ENCODE measurements around the gene OR11H6.
"Not testable (repeated sequence)": the region's sequence is repeated elsewhere in the genome, so short reads cannot be mapped to it uniquely, and the experiment has no call there.

OR11H6 gene

DNA sequence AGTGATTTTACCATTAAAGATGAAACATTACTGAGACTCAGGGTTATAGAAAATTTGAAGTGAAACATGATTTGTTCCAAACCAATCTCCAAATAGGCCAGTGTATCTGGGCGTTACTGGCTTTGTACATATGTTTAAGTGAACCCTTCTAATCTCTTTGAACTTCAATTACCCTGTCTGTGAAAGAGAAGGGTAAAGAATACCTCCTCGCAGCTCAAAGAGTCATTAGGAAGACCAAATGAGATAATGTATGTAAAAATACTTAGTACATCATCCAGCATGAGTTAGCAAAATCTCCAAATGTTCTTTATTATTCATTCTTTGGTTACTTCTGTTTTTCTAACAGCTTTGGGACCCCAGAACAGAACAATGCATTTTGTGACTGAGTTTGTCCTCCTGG, at the start of gene OR11H6:
Gene OR11H6, plus strand, starts transcription at position 301 of the 400 bp plus-strand sequence. Its CDS starts 0 bp downstream, at position 301.
- no peak for DNase-seq (ENCODE audit: low spot score)

DNA sequence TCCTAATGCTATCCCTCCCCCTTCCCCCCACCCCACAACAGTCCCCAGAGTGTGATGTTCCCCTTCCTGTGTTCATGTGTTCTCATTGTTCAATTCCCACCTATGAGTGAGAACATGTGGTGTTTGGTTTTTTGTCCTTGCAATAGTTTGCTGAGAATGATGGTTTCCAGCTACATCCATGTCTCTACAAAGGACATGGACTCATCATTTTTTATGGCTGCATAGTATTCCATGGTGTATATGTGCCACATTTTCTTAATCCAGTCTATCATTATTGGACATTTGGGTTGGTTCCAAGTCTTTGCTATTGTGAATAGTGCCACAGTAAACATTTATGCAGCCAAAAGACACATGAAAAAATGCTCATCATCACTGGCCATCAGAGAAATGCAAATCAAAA, 49.3 kb upstream of the OR11H6 start:
- not testable (repeated sequence) for DNase-seq (ENCODE audit: low spot score)

DNA sequence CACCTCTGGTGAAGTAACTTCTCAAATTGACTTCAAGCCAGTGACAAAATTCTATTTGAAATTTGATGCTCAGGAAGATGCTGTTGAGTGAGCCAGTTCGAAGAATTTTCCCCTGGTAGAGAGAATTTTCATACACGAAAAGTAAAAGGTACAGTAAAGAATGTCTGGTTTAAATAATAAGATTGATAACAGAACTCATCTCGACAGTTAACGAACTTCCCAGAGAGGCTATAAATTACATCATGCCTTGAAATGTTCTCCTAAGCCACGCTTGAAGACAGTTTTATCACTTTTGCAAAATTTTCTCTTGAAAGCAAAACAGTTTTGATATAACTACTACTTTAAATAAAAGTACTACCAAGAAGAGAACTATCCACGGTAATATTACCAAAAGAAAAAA, 47.2 kb upstream of the OR11H6 start:
- DNase-seq (ENCODE audit: low spot score), result no peak

DNA sequence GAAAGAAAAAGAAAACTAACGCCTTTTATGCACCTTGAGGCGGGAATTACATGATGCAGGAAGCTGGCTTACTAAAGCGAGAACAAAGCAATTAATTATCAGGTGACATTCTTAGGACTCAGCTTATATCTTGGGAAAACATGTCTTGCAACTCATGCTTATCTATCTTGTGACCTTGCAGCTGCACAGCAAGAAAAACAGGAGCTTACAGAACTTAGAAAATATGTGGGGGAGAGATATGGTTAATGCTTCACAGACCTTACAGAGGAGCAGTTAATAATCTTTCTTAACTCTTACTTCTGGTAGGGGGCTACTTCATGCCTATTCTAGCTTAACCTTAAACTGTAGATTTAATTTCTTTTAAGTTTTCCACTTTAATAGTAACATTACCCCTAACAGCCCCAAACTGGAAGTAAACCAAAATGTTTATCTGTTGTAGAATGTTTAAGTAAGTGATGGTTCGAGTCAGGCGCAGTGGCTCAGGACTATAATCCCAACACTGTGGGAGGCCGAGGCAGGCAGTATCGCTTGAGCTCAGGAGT, 46.0 kb upstream of the OR11H6 start:
- DNase-seq (ENCODE audit: low spot score), result no peak

DNA sequence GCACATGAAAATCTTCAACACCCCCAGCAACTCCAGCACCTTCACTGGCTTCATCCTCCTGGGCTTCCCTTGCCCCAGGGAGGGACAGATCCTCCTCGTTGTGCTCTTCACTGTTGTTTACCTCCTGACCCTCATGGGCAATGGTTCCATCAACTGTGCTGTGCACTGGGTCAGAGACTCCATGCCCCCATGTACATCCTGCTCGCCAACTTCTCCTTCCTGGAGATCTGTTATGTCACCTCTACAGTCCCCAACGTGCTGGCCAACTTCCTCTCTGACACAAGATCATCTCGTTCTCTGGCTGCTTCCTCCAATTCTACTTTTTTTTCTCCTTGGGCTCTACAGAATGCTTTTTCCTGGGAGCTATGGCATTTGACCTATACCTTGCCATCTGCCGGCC, 44.3 kb upstream of the OR11H6 start:
- no peak for DNase-seq (ENCODE audit: low spot score)

DNA sequence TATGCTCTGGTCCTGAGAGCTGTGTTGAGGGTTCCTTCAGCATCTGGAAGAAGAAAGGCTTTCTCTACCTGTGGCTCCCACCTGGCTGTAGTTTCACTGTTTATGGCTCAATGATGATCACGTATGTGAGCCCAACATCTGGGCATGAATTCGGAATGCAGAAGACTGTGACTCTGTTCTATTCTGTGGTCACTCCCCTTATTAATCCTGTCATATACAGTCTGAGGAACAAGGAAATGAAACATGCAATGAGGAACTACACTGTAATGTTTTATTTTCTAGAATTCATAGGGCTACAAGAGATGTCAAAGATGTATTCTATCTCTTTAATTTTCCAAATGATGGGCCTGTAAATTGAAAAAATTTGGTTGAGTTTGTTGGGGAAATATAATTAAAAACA, 43.6 kb upstream of the OR11H6 start:
- DNase-seq (ENCODE audit: low spot score), result no peak

DNA sequence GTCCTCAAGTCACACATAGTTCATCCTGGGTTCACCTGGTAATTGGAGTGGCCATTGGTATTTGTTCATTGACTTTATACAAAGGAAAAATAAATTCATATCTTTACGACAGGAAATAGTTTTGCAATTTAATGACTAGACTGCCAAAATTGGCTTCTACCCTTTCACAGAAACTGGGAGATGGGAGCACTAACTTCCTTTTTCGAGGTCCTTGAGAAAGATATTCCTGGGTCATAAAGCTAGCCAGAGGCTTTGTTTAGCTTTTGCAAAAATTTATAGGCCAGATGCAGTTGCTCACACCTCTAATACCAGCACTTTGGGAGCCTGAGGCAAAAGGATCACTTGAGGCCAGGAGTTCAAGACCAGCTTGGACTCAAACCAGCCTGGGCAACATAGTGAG, 43.0 kb upstream of the OR11H6 start:
- DNase-seq (ENCODE audit: low spot score), result no peak

- DNase-seq (ENCODE audit: low spot score), result no peak
These were observed 39.3 kb upstream of the OR11H6 start for GRCh38 chr14:20184181-20184580.

GRCh38 chr14:20190596-20190995, 32.9 kb upstream of the OR11H6 start, which contains the start of gene OR11G2:
Gene OR11G2, plus strand, starts transcription at chr14:20190896. Its CDS starts 6,542 bp downstream, at chr14:20197438.
- DNase-seq (ENCODE audit: low spot score), result no peak

GRCh38 chr14:20191396-20191795, 32.1 kb upstream of the OR11H6 start:
- no peak for DNase-seq (ENCODE audit: low spot score)

- no peak for DNase-seq (ENCODE audit: low spot score)
These were observed 29.4 kb upstream of the OR11H6 start for GRCh38 chr14:20194101-20194500.

DNA sequence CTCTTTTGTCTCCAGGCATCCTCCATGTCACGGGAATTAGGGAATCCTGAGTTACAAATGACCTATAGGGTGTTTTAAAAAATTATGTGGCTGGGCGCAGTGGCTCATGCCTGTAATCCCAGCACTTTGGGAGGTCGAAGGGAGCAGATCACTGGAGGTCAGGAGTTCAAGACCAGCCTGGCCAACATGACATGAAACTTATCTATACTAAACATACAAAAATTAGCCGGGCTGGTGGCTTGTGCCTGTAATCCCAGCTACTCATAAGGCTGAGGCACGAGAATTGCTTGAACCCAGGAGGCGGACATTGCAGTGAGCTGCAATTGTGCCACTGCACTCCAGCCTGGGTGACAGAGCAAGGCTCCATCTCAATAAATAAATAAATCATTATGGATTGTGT, 28.3 kb upstream of the OR11H6 start:
- not testable (repeated sequence) for DNase-seq (ENCODE audit: low spot score)

GRCh38 chr14:20195911-20196310, 27.6 kb upstream of the OR11H6 start:
- no peak for DNase-seq (ENCODE audit: low spot score)

DNA sequence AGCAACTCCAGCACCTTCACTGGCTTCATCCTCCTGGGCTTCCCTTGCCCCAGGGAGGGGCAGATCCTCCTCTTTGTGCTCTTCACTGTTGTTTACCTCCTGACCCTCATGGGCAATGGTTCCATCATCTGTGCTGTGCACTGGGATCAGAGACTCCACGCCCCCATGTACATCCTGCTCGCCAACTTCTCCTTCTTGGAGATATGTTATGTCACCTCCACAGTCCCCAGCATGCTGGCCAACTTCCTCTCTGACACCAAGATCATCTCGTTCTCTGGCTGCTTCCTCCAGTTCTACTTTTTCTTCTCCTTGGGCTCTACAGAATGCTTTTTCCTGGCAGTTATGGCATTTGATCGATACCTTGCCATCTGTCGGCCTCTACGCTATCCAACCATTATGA, 26.1 kb upstream of the OR11H6 start:
- DNase-seq (ENCODE audit: low spot score), result no peak

DNA sequence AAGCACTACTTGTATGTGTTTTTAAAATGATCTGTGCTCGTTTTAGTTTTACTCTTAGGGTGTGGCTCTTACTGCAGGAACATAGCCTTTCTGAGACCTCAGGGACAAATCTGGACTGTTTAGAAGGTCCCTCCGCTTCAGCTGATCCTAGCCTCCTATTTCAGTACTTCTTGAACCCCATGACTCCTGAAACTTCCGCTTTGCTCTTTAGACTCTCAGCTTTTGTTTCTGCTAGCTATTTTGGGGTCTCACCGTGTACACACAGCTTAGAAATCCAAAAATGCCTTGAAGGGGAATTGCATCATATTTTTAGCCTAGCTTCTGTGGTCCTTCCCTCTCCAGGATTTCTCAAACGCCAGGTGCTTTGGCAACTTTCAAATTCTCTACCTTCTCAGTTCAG, 24.5 kb upstream of the OR11H6 start:
- DNase-seq (ENCODE audit: low spot score), result no peak

- no peak for DNase-seq (ENCODE audit: low spot score)
These were observed 18.8 kb upstream of the OR11H6 start for GRCh38 chr14:20204721-20205120.

- DNase-seq (ENCODE audit: low spot score), result no peak
These were observed 13.9 kb upstream of the OR11H6 start for GRCh38 chr14:20209595-20209994.

DNA sequence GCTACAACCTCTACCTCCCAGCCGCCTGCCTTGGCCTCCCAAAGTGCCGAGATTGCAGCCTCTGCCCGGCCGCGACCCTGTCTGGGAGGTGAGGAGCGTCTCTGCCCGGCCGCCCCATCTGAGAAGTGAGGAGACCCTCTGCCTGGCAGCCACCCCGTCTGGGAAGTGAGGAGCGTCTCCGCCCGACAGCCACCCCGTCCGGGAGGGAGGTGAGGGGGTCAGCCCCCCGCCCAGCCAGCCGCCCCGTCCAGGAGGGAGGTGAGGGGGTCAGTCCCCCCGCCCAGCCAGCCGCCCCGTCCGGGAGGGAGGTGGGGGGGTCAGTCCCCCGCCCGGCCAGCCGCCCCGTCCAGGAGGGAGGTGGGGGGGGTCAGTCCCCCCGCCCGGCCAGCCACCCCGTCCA, 11.1 kb upstream of the OR11H6 start:
- not testable (repeated sequence) for DNase-seq (ENCODE audit: low spot score)

- no peak for DNase-seq (ENCODE audit: low spot score)
These were observed 8.3 kb upstream of the OR11H6 start for GRCh38 chr14:20215196-20215595.

- no peak for DNase-seq (ENCODE audit: low spot score)
These were observed 4.5 kb upstream of the OR11H6 start for GRCh38 chr14:20219033-20219432.

- DNase-seq (ENCODE audit: low spot score), result no peak
These were observed 5.2 kb downstream of the OR11H6 start, which contains the start of gene OR11H7 for GRCh38 chr14:20228681-20229080. Gene OR11H7, plus strand, starts transcription at chr14:20228981.

DNA sequence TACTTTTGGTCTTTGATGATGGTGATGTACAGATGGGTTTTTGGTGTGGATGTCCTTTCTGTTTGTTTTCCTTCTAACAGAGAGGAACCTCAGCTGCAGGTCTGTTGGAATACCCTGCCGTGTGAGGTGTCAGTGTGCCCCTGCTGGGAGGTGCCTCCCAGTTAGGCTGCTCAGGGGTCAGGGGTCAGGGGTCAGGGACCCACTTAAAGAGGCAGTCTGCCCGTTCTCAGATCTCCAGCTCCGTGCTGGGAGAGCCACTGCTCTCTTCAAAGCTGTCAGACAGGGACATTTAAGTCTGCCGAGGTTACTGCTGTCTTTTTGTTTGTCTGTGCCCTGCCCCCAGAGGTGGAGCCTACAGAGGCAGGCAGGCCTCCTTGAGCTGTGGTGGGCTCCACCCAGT, 11.9 kb downstream of the OR11H6 start:
- not testable (repeated sequence) for DNase-seq (ENCODE audit: low spot score)

- DNase-seq (ENCODE audit: low spot score), result no peak
These were observed 24.2 kb downstream of the OR11H6 start for GRCh38 chr14:20247646-20248246.

DNA sequence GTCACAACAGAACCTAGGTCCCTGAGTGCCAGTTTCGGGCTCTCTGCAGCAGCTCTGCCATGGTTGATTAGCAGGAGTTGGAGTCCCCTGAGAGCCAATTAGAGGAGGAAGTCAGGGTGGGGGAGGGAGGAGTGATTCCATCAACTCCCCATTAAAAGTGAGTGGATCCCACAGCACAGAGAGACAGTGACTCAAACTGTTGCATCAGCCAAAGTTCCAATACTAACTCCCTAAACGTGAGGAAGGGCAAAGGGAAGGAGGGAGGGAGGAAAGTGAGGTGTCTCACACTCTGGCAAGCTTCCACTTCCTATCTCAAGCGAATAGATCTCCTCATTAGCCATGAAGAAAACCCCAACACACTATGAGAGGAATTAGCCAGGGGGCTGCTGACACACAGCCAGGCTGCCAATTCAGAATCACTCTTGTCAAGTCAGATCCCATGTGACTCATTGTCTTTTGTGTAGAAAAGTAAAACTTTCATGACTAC, 39.2 kb downstream of the OR11H6 start:
- no peak for DNase-seq (ENCODE audit: low spot score)

Data from ecto neural progenitor cell (in vitro differentiated cells).